Lower lobe of right lung (tissue), 2 donors: ENCODE data around the gene PPARA. TPM values are rescaled to one million over a fixed set of nuclear protein-coding genes. Genes with fewer than 3 reads are reported as not detected.

ENCODE experiments used
- ATAC-seq, 2 donors: fragments of 200-7000 bp; cut with Tn5 transposase; one replicate each; pipeline ENCODE4 v1.9.1; 2020 to 2022; ENCODE audit warnings: mild to moderate bottlenecking in 2 of 2, moderate library complexity in 2 of 2
- DNase-seq: peaks from one replicate; pipeline ENCODE4 v3.0.0-alpha.2; 2020
- H3K27ac ChIP-seq: fragments of 200-600 bp; one replicate; pipeline ENCODE4 v1.8.0; 2022
- H3K27me3 ChIP-seq: fragments of 200-600 bp; one replicate; pipeline ENCODE4 v1.8.0; 2022; ENCODE audit warnings: low read depth
- H3K36me3 ChIP-seq: fragments of 200-600 bp; one replicate; pipeline ENCODE4 v1.8.0; 2022; ENCODE audit warnings: mild to moderate bottlenecking
- H3K4me1 ChIP-seq: fragments of 200-600 bp; one replicate; pipeline ENCODE4 v1.8.0; 2022
- H3K4me3 ChIP-seq: fragments of 200-600 bp; one replicate; pipeline ENCODE4 v1.8.0; 2022; ENCODE audit warnings: mild to moderate bottlenecking
- H3K9me3 ChIP-seq: fragments of 200-600 bp; one replicate; pipeline ENCODE4 v1.8.0; 2022
- CTCF ChIP-seq: fragments of 200-600 bp; IDR thresholded peaks from one replicate; pipeline ENCODE4 v1.8.0; 2022; ENCODE audit warnings: antibody characterized with exemption, mild to moderate bottlenecking
- intact Hi-C: fragments of 100-400 bp; cut with DNase I; formaldehyde crosslinking; loops from one replicate; pipeline ENCODE4 v1.11.0; 2022
- total RNA-seq: library from RNA; stranded (reverse); fragmentation: NEBNext Ultra II Directional; extraction: Animal tissue kit (Norgen Biotek cat#: 25700); gene quantifications from one replicate; pipeline ENCODE4 v1.2.1, GENCODE V29; 2021
- donor health status: DM: no; HTN: yes; CAD: no; lungs with severe emphysema.

Gene PPARA
- total RNA-seq, 1 donor from 2014 or later = 20.5 TPM

GRCh38 chr22:46239261-46240048, 89.1 kb downstream of the PPARA start:
- no peaks in the 10 kb centered on the region for H3K4me1 ChIP-seq
- H3K9me3 ChIP-seq = no peaks in the 10 kb centered on the region
- peaks cover 62% of the 10 kb centered on the region for H3K36me3 ChIP-seq
- H3K27ac ChIP-seq = no peak overlapping the region
- ATAC-seq = no peak
- intact Hi-C loops = no loop called here
- no peak for TF ChIP-seq CTCF
- H3K4me3 ChIP-seq = no peak overlapping the region
- no peaks in the 10 kb centered on the region for H3K27me3 ChIP-seq
- no peak for DNase-seq

- no peak overlapping the region for H3K4me3 ChIP-seq
- no peak for DNase-seq
- no peak for TF ChIP-seq CTCF
- no peaks in the 10 kb centered on the region for H3K27me3 ChIP-seq
- peaks cover 61% of the 10 kb centered on the region for H3K36me3 ChIP-seq
- H3K4me1 ChIP-seq = peaks cover under 1% of the 10 kb centered on the region
- no peak for ATAC-seq
- no peaks in the 10 kb centered on the region for H3K9me3 ChIP-seq
- intact Hi-C loops = no loop called here
- no peak overlapping the region for H3K27ac ChIP-seq
Measured at GRCh38 chr22:46240073-46240472, 89.7 kb downstream of the PPARA start.

- Histone ChIP-seq H3K36me3 (peaks cover 57% of the 10 kb centered on the region), H3K27ac (no peak overlapping the region), H3K9me3 (no peaks in the 10 kb centered on the region), H3K27me3 (no peaks in the 10 kb centered on the region), H3K4me1 (peaks cover 4% of the 10 kb centered on the region), H3K4me3 (no peak overlapping the region)
- intact Hi-C loops = no loop called here
- ATAC-seq = no peak
- no peak for DNase-seq
- TF ChIP-seq CTCF = no peak
Measured at GRCh38 chr22:46240506-46240905, 90.2 kb downstream of the PPARA start.

- peaks cover 54% of the 10 kb centered on the region for H3K36me3 ChIP-seq
- ATAC-seq (no peak), DNase-seq (no peak)
- H3K4me1 ChIP-seq = peaks cover 4% of the 10 kb centered on the region
- no peaks in the 10 kb centered on the region for H3K9me3 ChIP-seq
- no peaks in the 10 kb centered on the region for H3K27me3 ChIP-seq
- intact Hi-C loops = no loop called here
- no peak overlapping the region for H3K27ac ChIP-seq
- no peak for TF ChIP-seq CTCF
- no peak overlapping the region for H3K4me3 ChIP-seq
Measured at GRCh38 chr22:46240907-46241306, 90.6 kb downstream of the PPARA start.

- Histone ChIP-seq H3K4me1 (peaks cover 4% of the 10 kb centered on the region), H3K9me3 (no peaks in the 10 kb centered on the region), H3K27me3 (no peaks in the 10 kb centered on the region), H3K27ac (no peak overlapping the region), H3K4me3 (no peak overlapping the region), H3K36me3 (peaks cover 48% of the 10 kb centered on the region)
- DNase-seq (no peak), ATAC-seq (no peak)
- TF ChIP-seq CTCF = no peak
- intact Hi-C loops = no loop called here
Measured at GRCh38 chr22:46241396-46242007, 91.2 kb downstream of the PPARA start.
